A673 (cell line): ENCODE data around the gene NPM3. TPM values are rescaled to one million over a fixed set of nuclear protein-coding genes. Genes with fewer than 3 reads are reported as not detected.

ENCODE experiments used
- BruUV-seq: library from RNA; stranded (reverse); fragments of 400-500 nt; replicated peaks from 2 replicates; lab custom pipeline; 2021; lab: Mats Ljungman, UMichigan
- CTCF ChIA-PET: fragments of 300-600 bp; sonication (Branson Sonifier 250); formaldehyde crosslinking; loops from one replicate; lab custom pipeline; 2022; ENCODE audit warnings: antibody characterized with exemption; lab: Charles Lee
- POLR2A ChIA-PET: fragments of 300-600 bp; sonication (Branson Sonifier 250); formaldehyde crosslinking; loops from one replicate; lab custom pipeline; 2022; ENCODE audit warnings: antibody characterized with exemption; ENCODE audit not compliant: low non-redundant PET; lab: Charles Lee
- DNase-seq: peaks from one replicate; pipeline ENCODE4 v3.0.0-alpha.2; 2015; ENCODE audit warnings: low spot score
- H3K27ac ChIP-seq: fragments of 200-600 bp; sonication (generic); 2 replicates; pipeline ENCODE4 v1.5.1; 2016; ENCODE audit warnings: mixed run types, low read depth, mild to moderate bottlenecking, mixed read lengths, antibody characterized with exemption, low read length; ENCODE audit not compliant: poor library complexity, severe bottlenecking
- H3K27me3 ChIP-seq: fragments of 200-600 bp; sonication (generic); replicated peaks from 2 replicates; pipeline ENCODE4 v1.6.1; 2017; ENCODE audit warnings: mixed run types, low read depth, mild to moderate bottlenecking, mixed read lengths, antibody characterized with exemption, low read length; ENCODE audit not compliant: insufficient read depth, poor library complexity
- H3K36me3 ChIP-seq: fragments of 200-600 bp; sonication (generic); 2 replicates; pipeline ENCODE4 v1.6.1; 2016; ENCODE audit warnings: mixed run types, mild to moderate bottlenecking, mixed read lengths, antibody characterized with exemption, low read length; ENCODE audit not compliant: insufficient read depth, poor library complexity, severe bottlenecking
- H3K4me1 ChIP-seq: fragments of 200-600 bp; sonication (generic); 2 replicates; pipeline ENCODE4 v1.6.1; 2017; ENCODE audit warnings: mixed run types, mild to moderate bottlenecking, mixed read lengths, antibody characterized with exemption, low read length; ENCODE audit not compliant: insufficient read depth, poor library complexity, severe bottlenecking
- H3K4me3 ChIP-seq: fragments of 200-600 bp; sonication (generic); 2 replicates; pipeline ENCODE4 v1.5.1; 2016; ENCODE audit warnings: low read depth, mixed run types, mild to moderate bottlenecking, mixed read lengths, low read length; ENCODE audit not compliant: poor library complexity, severe bottlenecking
- H3K9me3 ChIP-seq: fragments of 200-600 bp; sonication (generic); 2 replicates; pipeline ENCODE4 v1.6.1; 2016; ENCODE audit warnings: mixed run types, low read depth, mild to moderate bottlenecking, mixed read lengths, antibody characterized with exemption, low read length; ENCODE audit not compliant: poor library complexity, severe bottlenecking
- CTCF ChIP-seq: fragments of 300-800, 200-600 bp; sonication (generic); conservative IDR thresholded peaks from 2 replicates; pipeline ENCODE4 v1.5.1; 2017; ENCODE audit warnings: low read depth, mild to moderate bottlenecking, antibody characterized with exemption, low read length, moderate library complexity, mixed read lengths
- EZH2 ChIP-seq: fragments of 200-600 bp; sonication (generic); IDR thresholded peaks from 2 replicates; pipeline ENCODE4 v1.6.1; 2017; ENCODE audit warnings: borderline replicate concordance, low read depth, mild to moderate bottlenecking, mixed read lengths, antibody characterized with exemption, low read length; ENCODE audit not compliant: poor library complexity, severe bottlenecking
- intact Hi-C: fragments of 100-400 bp; cut with micrococcal nuclease; formaldehyde crosslinking; loops from one replicate; pipeline ENCODE4 v1.10.0; 2022; ENCODE audit not compliant: unreplicated experiment
- total RNA-seq: library from RNA; stranded (reverse); gene quantifications from 2 replicates; pipeline ENCODE4 v1.2.3, GENCODE V29; 2021

The NPM3 gene
- total RNA-seq, 1 experiment from 2014 or later, result 98.2 TPM

GRCh38 chr10:101766306-101766705, 16.9 kb downstream of the NPM3 start:
- Histone ChIP-seq H3K4me3 (no peak overlapping the region), H3K36me3 (no peaks in the 10 kb centered on the region), H3K27me3 (no peaks in the 10 kb centered on the region), H3K27ac (no peak overlapping the region), H3K9me3 (no peaks in the 10 kb centered on the region), H3K4me1 (peaks cover 12% of the 10 kb centered on the region)
- intact Hi-C loops, result no loop called here
- no peak for TF ChIP-seq CTCF
- no peak for TF ChIP-seq EZH2
- POLR2A ChIA-PET, result no interaction called here
- CTCF ChIA-PET, result no interaction called here
- no TSS peak for BruUV-seq
- no peak for DNase-seq

DNA sequence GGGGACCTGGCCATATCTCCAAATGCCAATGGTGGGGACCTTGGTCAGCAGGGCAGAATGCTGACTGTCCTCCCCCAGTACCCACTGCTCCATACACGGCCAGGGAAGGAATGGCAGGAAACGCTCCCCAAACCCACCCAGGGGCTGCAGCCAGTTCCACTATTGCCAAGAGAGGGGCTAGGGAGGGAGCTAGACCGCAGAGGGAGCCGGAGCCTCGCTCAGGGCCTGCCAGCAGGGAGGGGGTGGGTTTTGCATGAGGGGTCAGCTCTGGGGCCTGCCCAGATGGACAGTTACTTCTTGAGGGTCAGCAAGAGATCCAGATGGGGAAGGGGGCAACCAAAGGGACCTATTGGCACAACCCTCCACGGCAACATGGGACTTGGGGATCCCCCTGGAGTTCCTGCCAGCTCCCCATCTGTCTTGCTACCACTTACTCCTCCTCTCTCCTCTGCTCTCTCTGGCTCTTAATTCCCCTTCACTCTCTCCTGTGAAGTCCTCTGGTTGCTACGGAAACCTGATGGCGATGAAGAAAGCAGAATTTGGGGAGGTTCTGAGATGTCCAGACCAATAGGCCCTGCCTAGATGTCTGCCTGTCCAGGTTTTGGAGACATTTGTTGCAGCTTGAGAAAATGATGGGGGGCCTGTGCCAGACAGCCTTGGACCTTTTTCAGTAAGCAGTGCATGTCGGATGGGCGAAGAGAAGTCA, 20.0 kb downstream of the NPM3 start:
- ChIA-PET CTCF (no interaction called here), POLR2A (no interaction called here)
- H3K27me3 ChIP-seq, result no peaks in the 10 kb centered on the region
- no peaks in the 10 kb centered on the region for H3K4me1 ChIP-seq
- BruUV-seq, result no TSS peak
- no peak overlapping the region for H3K4me3 ChIP-seq
- DNase-seq, result no peak
- no peaks in the 10 kb centered on the region for H3K9me3 ChIP-seq
- TF ChIP-seq EZH2, result no peak
- no peaks in the 10 kb centered on the region for H3K36me3 ChIP-seq
- no peak overlapping the region for H3K27ac ChIP-seq
- intact Hi-C loops, result no loop called here

GRCh38 chr10:101762736-101763135, 20.5 kb downstream of the NPM3 start:
- ChIA-PET POLR2A (interaction anchor here (0.7 kb wide), 1 partner anchor 59 kb away, joined by 14 read pairs; no protein-coding TSS in a partner anchor), CTCF (no interaction called here)
- intact Hi-C loops, result no loop called here
- Histone ChIP-seq H3K27ac (no peak overlapping the region), H3K36me3 (no peaks in the 10 kb centered on the region), H3K4me3 (no peak overlapping the region), H3K27me3 (no peaks in the 10 kb centered on the region), H3K4me1 (no peaks in the 10 kb centered on the region), H3K9me3 (no peaks in the 10 kb centered on the region)
- no TSS peak for BruUV-seq
- no peak for TF ChIP-seq CTCF
- TF ChIP-seq EZH2, result no peak
- no peak for DNase-seq

DNA sequence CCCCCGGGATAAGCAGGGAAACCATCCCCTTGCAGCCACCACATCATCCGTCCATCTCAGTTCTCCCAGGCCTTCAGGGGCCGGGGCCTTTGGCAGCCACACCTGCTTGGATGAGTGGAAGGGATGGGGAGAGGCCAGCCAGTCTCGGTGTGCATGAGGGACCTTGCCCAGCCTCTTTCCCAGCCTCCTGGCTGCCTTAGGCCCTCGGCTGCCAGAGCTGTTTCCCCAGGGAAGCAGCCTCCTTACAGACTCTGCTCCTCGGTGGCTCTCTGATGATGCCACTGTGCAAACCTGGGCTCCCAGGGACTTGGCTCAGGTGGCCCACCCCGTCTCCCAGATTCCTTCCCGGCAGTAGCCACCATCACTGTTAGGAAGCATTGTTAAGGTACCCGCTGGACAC, 22.0 kb downstream of the NPM3 start:
- Histone ChIP-seq H3K4me1 (no peaks in the 10 kb centered on the region), H3K9me3 (no peaks in the 10 kb centered on the region), H3K27ac (no peak overlapping the region), H3K4me3 (no peak overlapping the region), H3K36me3 (no peaks in the 10 kb centered on the region), H3K27me3 (no peaks in the 10 kb centered on the region)
- POLR2A ChIA-PET, result no interaction called here
- intact Hi-C loops, result no loop called here
- no peak for DNase-seq
- TF ChIP-seq EZH2 (no peak), CTCF (no peak)
- CTCF ChIA-PET, result no interaction called here
- no TSS peak for BruUV-seq
